ENCODE data around the gene NR6A1. TPM values are rescaled to one million over a fixed set of nuclear protein-coding genes. Genes with fewer than 3 reads are reported as not detected.
A peak's percentile ranks its signal among the peaks of the same experiment; 100 is the strongest.

NR6A1 gene
- total and polyA plus RNA-seq, 2 of the 13 experiments (the other 11 are each of a cell fraction or from before 2014, with no cell fraction given) = 28.1 to 31.5 TPM

DNA sequence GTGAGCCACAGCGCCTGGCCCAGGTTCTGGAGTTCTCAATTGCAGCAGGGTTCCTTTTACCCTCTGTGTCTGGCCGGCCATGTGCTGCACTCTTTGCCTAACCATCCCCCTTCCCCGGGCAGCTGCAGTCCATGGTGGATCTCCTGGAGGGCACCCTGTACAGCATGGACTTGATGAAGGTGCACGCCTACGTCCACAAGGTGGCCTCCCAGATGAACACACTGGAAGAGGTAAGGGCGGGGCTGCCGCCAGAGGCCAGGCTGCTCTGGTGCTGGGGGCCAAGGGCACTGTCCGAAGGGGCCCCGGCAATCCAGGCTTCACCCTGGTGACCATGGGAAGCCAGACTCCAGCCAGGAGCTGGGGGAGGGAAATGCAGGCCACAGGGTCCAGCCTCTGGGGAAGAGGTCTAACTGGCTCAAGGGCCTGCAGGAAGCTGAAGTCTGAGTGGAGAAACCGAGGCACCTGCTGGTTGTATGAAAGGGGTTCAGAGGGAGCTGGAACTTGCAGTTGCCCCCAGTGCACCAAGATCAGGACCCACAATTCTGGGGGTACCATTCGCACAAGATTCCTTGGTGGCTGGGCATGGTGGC lies 23.9 kb upstream of the NR6A1 start (continued):
- TF ChIP-seq ZNF317 (CRISPR knock-in tag; IDR thresholded peaks at IDR 0.05) = no peak
- TF ChIP-seq TOE1 (CRISPR knock-in tag; IDR thresholded peaks at IDR 0.05) = no peak
- TF ChIP-seq PPARG (CRISPR knock-in tag; conservative IDR thresholded peaks at IDR 0.05) = 0 out of 2 replicates have a peak, but pooled peaks have one; percentile 38
- TF ChIP-seq ZNF788 (CRISPR knock-in tag; IDR thresholded peaks at IDR 0.05; ENCODE audit: borderline replicate concordance) = peak; percentile 24; the same call in 1 of the 2 replicates
- no peak for TF ChIP-seq ZNF136 (CRISPR knock-in tag; IDR thresholded peaks at IDR 0.05; ENCODE audit: low read depth)
- TF ChIP-seq, protein P1, sequence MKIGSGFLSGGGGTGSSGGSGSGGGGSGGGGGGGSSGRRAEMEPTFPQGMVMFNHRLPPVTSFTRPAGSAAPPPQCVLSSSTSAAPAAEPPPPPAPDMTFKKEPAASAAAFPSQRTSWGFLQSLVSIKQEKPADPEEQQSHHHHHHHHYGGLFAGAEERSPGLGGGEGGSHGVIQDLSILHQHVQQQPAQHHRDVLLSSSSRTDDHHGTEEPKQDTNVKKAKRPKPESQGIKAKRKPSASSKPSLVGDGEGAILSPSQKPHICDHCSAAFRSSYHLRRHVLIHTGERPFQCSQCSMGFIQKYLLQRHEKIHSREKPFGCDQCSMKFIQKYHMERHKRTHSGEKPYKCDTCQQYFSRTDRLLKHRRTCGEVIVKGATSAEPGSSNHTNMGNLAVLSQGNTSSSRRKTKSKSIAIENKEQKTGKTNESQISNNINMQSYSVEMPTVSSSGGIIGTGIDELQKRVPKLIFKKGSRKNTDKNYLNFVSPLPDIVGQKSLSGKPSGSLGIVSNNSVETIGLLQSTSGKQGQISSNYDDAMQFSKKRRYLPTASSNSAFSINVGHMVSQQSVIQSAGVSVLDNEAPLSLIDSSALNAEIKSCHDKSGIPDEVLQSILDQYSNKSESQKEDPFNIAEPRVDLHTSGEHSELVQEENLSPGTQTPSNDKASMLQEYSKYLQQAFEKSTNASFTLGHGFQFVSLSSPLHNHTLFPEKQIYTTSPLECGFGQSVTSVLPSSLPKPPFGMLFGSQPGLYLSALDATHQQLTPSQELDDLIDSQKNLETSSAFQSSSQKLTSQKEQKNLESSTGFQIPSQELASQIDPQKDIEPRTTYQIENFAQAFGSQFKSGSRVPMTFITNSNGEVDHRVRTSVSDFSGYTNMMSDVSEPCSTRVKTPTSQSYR (CRISPR knock-in tag; IDR thresholded peaks at IDR 0.05; ENCODE audit: borderline replicate concordance) = peak; percentile 69; the same call in 1 of the 2 replicates
- no peak for TF ChIP-seq KMT2A (CRISPR knock-in tag; IDR thresholded peaks at IDR 0.05)
- TF ChIP-seq, protein P2, sequence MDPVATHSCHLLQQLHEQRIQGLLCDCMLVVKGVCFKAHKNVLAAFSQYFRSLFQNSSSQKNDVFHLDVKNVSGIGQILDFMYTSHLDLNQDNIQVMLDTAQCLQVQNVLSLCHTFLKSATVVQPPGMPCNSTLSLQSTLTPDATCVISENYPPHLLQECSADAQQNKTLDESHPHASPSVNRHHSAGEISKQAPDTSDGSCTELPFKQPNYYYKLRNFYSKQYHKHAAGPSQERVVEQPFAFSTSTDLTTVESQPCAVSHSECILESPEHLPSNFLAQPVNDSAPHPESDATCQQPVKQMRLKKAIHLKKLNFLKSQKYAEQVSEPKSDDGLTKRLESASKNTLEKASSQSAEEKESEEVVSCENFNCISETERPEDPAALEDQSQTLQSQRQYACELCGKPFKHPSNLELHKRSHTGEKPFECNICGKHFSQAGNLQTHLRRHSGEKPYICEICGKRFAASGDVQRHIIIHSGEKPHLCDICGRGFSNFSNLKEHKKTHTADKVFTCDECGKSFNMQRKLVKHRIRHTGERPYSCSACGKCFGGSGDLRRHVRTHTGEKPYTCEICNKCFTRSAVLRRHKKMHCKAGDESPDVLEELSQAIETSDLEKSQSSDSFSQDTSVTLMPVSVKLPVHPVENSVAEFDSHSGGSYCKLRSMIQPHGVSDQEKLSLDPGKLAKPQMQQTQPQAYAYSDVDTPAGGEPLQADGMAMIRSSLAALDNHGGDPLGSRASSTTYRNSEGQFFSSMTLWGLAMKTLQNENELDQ (CRISPR knock-in tag; IDR thresholded peaks at IDR 0.05; ENCODE audit: borderline replicate concordance) = no peak
- TF ChIP-seq, protein P3, sequence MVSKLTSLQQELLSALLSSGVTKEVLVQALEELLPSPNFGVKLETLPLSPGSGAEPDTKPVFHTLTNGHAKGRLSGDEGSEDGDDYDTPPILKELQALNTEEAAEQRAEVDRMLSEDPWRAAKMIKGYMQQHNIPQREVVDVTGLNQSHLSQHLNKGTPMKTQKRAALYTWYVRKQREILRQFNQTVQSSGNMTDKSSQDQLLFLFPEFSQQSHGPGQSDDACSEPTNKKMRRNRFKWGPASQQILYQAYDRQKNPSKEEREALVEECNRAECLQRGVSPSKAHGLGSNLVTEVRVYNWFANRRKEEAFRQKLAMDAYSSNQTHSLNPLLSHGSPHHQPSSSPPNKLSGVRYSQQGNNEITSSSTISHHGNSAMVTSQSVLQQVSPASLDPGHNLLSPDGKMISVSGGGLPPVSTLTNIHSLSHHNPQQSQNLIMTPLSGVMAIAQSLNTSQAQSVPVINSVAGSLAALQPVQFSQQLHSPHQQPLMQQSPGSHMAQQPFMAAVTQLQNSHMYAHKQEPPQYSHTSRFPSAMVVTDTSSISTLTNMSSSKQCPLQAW (CRISPR knock-in tag; IDR thresholded peaks at IDR 0.05) = peak; percentile 56; the same call in 1 of the 2 replicates
- TF ChIP-seq ZNF772 (CRISPR knock-in tag; IDR thresholded peaks at IDR 0.05) = peak; percentile 22; the same call in 1 of the 2 replicates
- no peak for TF ChIP-seq PHB2 (IDR thresholded peaks at IDR 0.05; ENCODE audit: partially characterized antibody)
- TF ChIP-seq MAZ (IDR thresholded peaks at IDR 0.05; ENCODE audit: borderline replicate concordance, low read depth, low read length) = peak; percentile 80; the same call in 1 of the 2 replicates
- TF ChIP-seq MAZ (CRISPR knock-in tag; IDR thresholded peaks at IDR 0.05; ENCODE audit: low read depth) = peak; percentile 93
- TF ChIP-seq, protein P4, sequence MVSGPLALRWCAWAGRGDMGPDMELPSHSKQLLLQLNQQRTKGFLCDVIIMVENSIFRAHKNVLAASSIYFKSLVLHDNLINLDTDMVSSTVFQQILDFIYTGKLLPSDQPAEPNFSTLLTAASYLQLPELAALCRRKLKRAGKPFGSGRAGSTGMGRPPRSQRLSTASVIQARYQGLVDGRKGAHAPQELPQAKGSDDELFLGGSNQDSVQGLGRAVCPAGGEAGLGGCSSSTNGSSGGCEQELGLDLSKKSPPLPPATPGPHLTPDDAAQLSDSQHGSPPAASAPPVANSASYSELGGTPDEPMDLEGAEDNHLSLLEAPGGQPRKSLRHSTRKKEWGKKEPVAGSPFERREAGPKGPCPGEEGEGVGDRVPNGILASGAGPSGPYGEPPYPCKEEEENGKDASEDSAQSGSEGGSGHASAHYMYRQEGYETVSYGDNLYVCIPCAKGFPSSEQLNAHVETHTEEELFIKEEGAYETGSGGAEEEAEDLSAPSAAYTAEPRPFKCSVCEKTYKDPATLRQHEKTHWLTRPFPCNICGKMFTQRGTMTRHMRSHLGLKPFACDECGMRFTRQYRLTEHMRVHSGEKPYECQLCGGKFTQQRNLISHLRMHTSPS (CRISPR knock-in tag; IDR thresholded peaks at IDR 0.05; ENCODE audit: low read depth) = peak; percentile 49; the same call in 1 of the 2 replicates
- peak in 1 of 2 experiments; percentile 37; a peak in 1 of 4 replicates for TF ChIP-seq NR2F1 (CRISPR knock-in tag; IDR thresholded peaks at IDR 0.05)
- peak; percentile 58; the same call in 1 of the 2 replicates for TF ChIP-seq ZSCAN21 (CRISPR knock-in tag; IDR thresholded peaks at IDR 0.05; ENCODE audit: borderline replicate concordance)
- TF ChIP-seq NONO (IDR thresholded peaks at IDR 0.05) = no peak
- TF ChIP-seq NONO (CRISPR knock-in tag; conservative IDR thresholded peaks at IDR 0.05) = 0 out of 2 replicates have a peak, but pooled peaks have one; percentile 52
- peak; percentile 68; the same call in 1 of the 2 replicates for TF ChIP-seq HDAC2 (CRISPR knock-in tag; IDR thresholded peaks at IDR 0.05)
- no peak for TF ChIP-seq TEAD2 (CRISPR knock-in tag; IDR thresholded peaks at IDR 0.05)
- peak; percentile 67 for TF ChIP-seq HNF4A (CRISPR knock-in tag; IDR thresholded peaks at IDR 0.05)
